ENCODE data around the gene UBE2Q2. TPM values are rescaled to one million over a fixed set of nuclear protein-coding genes. Genes with fewer than 3 reads are reported as not detected.
"Not testable (repeated sequence)": the region's sequence is repeated elsewhere in the genome, so short reads cannot be mapped to it uniquely, and the experiment has no call there.

The UBE2Q2 gene
- total RNA-seq, 4 donors from 2014 or later, result 39.8 to 49.5 (median 46.2) TPM

GRCh38 chr15:75867449-75867848, 24.2 kb downstream of the UBE2Q2 start:
- Histone ChIP-seq H3K36me3 (peaks cover 0 to 21% (median 0%) of the 10 kb centered on the region in 3 donors), H3K4me3 (no peak overlapping the region), H3K9me3 (no peaks in the 10 kb centered on the region), H3K4me1 (peaks cover 0 to 13% (median 4%) of the 10 kb centered on the region in 4 donors), H3K27me3 (no peaks in the 10 kb centered on the region), H3K27ac (no peak overlapping the region)
- no peak for TF ChIP-seq CTCF (IDR thresholded peaks at IDR 0.05)
- TF ChIP-seq EP300 (IDR thresholded peaks at IDR 0.05), result no peak
- no peak for TF ChIP-seq POLR2A (IDR thresholded peaks at IDR 0.05)
- 63 to 68% methylated on average over 4 of the region's 4 CpGs for whole genome bisulfite sequencing, 2 donors
- no peak for DNase-seq (ENCODE audit: low spot score in 2 of 2)

- no peak for DNase-seq (ENCODE audit: low spot score in 2 of 2)
- no peak overlapping the region for H3K27ac ChIP-seq
- no peaks in the 10 kb centered on the region for H3K9me3 ChIP-seq
- WGBS, 2 donors, result 76 to 83% methylated on average over 3 of the region's 3 CpGs
- H3K36me3 ChIP-seq, result peaks cover 0 to 22% (median 0%) of the 10 kb centered on the region in 3 donors
- TF ChIP-seq POLR2A (IDR thresholded peaks at IDR 0.05), result no peak
- TF ChIP-seq EP300 (IDR thresholded peaks at IDR 0.05), result no peak
- TF ChIP-seq CTCF (IDR thresholded peaks at IDR 0.05), result no peak
- no peak overlapping the region for H3K4me3 ChIP-seq
- H3K4me1 ChIP-seq, result peaks cover 0 to 13% (median 4%) of the 10 kb centered on the region in 4 donors
- H3K27me3 ChIP-seq, result no peaks in the 10 kb centered on the region
Observed at GRCh38 chr15:75868019-75868418, 24.8 kb downstream of the UBE2Q2 start.

- H3K27ac ChIP-seq, result no peak overlapping the region
Observed at GRCh38 chr15:75869446-75869845, 26.2 kb downstream of the UBE2Q2 start.

GRCh38 chr15:75871589-75871988, 28.3 kb downstream of the UBE2Q2 start:
- H3K9me3 ChIP-seq; H3K4me3 ChIP-seq; DNase-seq (ENCODE audit: low spot score in 2 of 2); H3K27ac ChIP-seq; H3K27me3 ChIP-seq: not testable (repeated sequence)
- peaks cover 0 to 12% (median 4%) of the 10 kb centered on the region in 4 donors for H3K4me1 ChIP-seq
- WGBS, 2 donors, result 84 to 93% methylated on average over 1 of the region's 1 CpG
- peaks cover 0 to 43% (median 5%) of the 10 kb centered on the region in 3 donors for H3K36me3 ChIP-seq

More at GRCh38 chr15:75869446-75869845, 26.2 kb downstream of the UBE2Q2 start:
- Histone ChIP-seq H3K27me3 (no peaks in the 10 kb centered on the region), H3K9me3 (no peaks in the 10 kb centered on the region), H3K4me1 (peaks cover 0 to 13% (median 4%) of the 10 kb centered on the region in 4 donors), H3K4me3 (no peak overlapping the region), H3K36me3 (peaks cover 0 to 26% (median 5%) of the 10 kb centered on the region in 3 donors)
- TF ChIP-seq EP300 (IDR thresholded peaks at IDR 0.05), result no peak
- TF ChIP-seq CTCF (IDR thresholded peaks at IDR 0.05), result no peak
- TF ChIP-seq POLR2A (IDR thresholded peaks at IDR 0.05), result no peak
- no peak for DNase-seq (ENCODE audit: low spot score in 2 of 2)

GRCh38 chr15:75872403-75872990, 29.2 kb downstream of the UBE2Q2 start:
- Histone ChIP-seq H3K4me1 (peaks cover 0 to 3% (median 0%) of the 10 kb centered on the region in 4 donors), H3K4me3 (no peak overlapping the region), H3K9me3 (no peaks in the 10 kb centered on the region), H3K27me3 (no peaks in the 10 kb centered on the region), H3K36me3 (peaks cover 0 to 43% (median 5%) of the 10 kb centered on the region in 3 donors), H3K27ac (no peak overlapping the region)
- 85 to 87% methylated on average over 4 of the region's 4 CpGs for WGBS, 2 donors
- TF ChIP-seq POLR2A (IDR thresholded peaks at IDR 0.05) (no peak), EP300 (IDR thresholded peaks at IDR 0.05) (no peak), CTCF (IDR thresholded peaks at IDR 0.05) (no peak)
- no peak for DNase-seq (ENCODE audit: low spot score in 2 of 2)
